ENCODE measurements around the gene CRYGN.

The CRYGN gene

DNA sequence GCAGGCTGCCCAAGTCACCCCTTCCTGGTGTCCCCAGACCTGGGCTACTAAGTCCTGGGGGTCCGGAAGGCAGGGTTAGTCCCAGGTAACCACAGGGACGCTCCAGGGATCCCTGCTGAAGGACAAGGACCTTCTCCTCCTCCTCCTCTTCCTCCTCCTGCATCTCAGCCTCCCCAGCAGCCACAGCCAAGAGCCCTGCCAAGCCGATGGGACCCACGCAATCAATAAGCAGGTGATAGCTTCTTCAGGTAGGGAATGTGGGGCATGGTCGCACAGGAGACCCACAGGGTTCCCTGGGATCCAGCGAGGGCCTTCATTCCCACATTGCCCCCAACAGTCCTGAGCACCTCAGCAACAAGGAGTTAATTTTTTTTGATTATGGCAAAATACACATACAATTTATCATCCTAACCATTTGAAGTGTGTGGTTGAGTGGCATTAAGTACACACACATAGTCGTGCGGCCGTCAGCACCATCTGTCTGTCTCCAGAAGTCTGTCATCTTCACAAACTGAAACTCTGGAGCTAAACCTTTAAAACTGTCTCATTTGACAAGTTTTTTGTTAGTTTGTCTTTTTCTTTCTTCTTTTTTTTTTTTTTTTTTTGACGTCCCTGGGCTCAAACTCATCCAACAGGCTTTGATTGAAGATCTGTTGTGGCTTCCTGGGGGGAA is 12.1 kb downstream of the CRYGN start:
- in situ Hi-C loops (cut with MboI; ENCODE audit: low sequenced_read_pairs) = no loop called here

DNA sequence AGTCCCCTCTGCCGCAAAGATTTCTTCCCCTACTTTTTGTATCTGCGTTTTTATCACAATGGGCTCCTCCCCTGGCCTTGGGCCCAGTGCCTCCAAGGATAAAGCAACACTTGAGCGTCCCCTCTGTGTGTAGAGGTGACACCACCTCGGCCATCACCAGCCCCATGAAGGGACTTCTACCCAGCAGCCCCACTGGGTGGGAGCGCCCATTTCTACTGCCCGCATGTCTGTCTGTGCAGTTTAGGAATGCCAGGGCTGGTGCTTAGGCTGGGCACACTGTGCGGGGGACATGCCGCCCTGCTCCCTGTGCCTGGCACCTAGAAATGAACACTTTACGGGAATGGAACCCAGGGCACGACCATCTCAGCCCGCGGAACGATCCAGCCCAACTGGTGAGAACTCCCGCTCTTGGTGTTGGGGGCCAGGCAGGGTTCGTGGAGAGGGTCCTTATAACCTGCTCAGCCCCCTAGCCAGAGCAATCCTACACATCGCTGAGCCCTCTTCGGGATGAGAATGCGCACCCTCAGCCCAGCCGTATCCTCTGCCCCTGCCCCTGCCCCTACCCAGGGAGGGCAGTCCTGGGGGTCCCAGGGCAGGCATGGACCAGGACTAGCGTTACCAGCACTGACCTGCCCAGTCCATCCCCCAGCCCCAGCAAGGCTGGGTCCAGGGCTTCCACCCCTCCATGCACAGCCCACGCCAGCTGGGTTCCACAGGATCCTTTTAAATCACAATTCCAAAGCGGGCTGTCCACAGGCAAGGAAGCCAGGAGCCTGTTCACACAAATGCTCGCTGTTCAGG is 12.8 kb downstream of the CRYGN start:
- in situ Hi-C loops (cut with MboI; ENCODE audit: low sequenced_read_pairs) = no loop called here

DNA sequence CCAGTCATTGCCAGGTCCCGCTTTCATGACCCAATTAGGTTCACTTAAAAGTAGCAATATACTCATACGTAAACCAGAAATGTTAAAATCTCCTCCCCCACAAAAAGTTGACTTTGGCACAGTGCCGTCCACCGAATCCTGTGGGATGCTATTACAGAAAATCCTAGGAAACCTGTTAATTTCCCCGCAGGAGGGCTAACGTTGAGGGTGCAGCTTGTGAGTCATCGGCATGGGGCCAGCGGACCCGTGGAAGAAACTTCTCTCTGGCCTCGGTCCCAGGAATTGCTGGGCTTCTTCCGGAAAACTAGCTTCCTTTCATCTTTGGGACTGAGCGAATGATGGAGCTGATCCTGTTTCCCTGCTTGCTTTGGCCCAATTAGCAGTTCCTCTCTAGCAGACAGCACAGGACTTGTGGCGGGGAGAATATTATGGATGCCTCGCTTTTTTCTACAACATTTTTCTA is 13.5 kb downstream of the CRYGN start:
- in situ Hi-C loops (cut with MboI; ENCODE audit: low sequenced_read_pairs) = no loop called here

DNA sequence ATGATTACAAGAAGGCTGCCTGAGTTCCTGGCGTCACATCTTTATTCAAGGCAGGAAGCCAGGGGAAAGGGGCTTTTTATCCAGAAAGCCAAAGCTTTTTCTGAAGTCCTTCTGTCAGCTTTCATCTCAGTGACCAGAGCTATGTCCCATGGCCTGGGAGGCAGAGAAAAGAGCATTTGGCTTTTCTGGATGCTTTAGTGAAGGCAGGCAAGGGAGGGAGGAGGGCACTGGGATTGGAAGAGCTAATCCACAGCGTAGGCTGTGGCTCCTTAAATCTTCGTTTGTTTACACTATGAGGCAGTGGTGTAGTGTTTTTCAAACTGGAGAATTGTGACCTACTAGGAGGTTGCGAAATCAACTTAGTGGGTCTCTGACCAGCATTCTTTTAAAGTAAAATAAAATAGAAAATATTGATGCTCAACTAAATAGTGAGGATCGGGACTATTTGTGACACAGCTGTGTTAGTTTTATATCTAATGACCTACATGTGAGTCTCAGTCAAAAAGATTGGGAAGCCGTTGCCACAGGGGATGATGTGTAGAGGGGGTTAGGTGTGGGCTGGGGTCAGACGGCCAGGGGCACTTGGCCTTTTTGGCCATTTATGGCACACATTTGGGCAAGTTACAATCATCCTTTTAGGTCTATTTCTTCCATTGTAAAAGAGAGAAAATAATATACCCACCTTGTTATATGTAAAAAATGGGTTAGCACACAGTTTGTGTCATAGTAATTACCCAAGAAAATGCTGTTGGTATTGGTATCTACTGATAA is 14.1 kb downstream of the CRYGN start:
- in situ Hi-C loops (cut with MboI; ENCODE audit: low sequenced_read_pairs) = no loop called here

GRCh38 chr7:151424799-151425198 is 15.1 kb downstream of the CRYGN start:
- in situ Hi-C loops (cut with MboI; ENCODE audit: low sequenced_read_pairs) = no loop called here

- in situ Hi-C loops (cut with MboI; ENCODE audit: low sequenced_read_pairs) = no loop called here
These were observed 16.0 kb downstream of the CRYGN start for GRCh38 chr7:151423936-151424335.

GRCh38 chr7:151423226-151423625 is 16.7 kb downstream of the CRYGN start:
- in situ Hi-C loops (cut with MboI; ENCODE audit: low sequenced_read_pairs) = no loop called here

DNA sequence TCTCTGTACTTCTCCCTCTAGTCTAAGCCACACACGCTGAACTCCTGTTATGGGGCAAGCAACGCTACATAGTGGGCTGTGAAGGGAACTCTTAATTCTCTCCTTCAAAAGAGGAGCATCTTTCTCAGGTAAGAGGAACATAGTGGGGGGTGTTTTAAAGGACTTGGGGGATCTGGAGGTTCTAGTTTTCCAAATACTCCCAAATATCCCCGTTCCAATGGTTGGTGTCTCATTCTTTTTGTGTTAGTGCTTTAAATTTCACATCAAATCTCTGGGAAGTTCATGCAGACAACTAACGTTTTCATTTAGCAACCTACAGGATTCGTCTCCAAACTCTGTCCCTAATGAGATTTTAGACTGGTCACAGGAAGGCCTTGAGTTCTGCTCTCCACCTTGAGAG is 17.7 kb downstream of the CRYGN start:
- in situ Hi-C loops (cut with MboI; ENCODE audit: low sequenced_read_pairs) = no loop called here

DNA sequence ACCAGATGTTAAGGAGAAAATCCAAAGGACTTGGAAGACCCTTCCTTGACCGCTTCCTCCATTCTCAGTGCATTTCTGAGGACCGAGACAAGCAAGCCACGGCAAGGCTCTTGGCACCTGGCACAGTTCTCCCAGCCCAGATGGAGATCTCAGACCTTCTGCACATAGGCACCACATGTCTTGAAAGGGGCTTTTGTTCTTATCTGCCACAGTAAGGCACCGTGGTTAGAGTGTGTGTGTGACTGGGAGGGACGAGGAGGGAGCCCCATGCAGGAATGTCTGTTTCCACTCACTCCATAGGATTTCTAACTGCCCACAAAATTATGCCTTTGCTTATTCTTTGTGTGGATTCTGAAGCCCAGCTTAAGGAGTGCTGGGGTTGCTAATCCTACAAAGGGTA is 19.8 kb downstream of the CRYGN start:
- in situ Hi-C loops (cut with MboI; ENCODE audit: low sequenced_read_pairs) = no loop called here

DNA sequence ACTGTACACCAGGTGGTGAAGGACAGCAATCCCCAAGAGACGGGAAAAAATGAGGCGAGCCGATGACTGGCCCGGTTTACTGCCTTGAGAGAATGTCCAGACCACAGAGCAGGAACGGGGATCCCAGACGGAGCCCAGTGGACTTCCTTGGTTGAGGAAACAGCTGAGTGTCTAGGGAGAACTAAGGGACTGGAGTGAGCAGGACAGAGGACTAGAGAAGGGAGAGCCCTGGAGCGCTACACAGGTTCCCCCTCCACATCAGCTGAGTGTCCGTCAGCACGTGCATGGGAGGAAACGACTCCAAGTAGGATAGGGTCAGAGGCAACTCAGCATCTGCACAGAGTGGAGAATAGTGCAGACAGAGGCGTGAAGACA is 23.0 kb downstream of the CRYGN start:
- in situ Hi-C loops (cut with MboI; ENCODE audit: low sequenced_read_pairs) = no loop called here

- in situ Hi-C loops (cut with MboI; ENCODE audit: low sequenced_read_pairs) = no loop called here
These were observed 23.6 kb downstream of the CRYGN start for GRCh38 chr7:151416112-151416940.

DNA sequence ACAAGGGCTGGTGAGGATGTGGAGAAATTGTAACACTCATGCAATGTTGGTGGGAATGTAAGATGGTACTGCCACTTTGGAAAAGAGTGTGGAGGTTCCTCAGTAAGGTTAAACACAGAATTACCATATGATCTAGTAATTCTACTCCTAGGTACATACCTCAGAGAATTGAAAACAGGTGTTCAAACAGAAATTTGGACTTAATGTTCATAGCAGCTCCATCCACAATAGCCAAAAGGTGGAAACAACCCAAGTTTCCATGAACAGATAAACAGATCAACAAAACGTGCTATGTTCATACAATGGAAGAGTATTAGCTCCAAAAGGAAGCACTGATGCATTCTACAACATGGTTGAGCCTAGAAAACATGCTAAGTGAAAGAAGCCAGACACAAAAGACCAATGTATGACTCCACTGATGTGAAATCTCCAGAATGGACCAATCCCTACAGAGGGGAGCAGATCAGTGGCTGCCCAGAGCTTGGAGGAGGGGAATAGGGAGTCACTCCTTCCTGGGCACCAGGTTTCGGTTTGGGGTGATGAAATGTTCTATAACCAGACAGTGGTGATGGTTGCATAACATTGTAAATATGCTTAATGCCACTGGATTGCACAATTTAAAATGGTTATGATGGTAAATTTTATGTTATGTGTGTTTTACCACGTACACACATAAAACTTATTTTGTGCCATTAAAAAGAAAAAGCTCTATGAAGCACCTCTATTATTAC is 24.4 kb downstream of the CRYGN start:
- in situ Hi-C loops (cut with MboI; ENCODE audit: low sequenced_read_pairs) = no loop called here

GRCh38 chr7:151413241-151413640 is 26.7 kb downstream of the CRYGN start:
- in situ Hi-C loops (cut with MboI; ENCODE audit: low sequenced_read_pairs) = no loop called here

DNA sequence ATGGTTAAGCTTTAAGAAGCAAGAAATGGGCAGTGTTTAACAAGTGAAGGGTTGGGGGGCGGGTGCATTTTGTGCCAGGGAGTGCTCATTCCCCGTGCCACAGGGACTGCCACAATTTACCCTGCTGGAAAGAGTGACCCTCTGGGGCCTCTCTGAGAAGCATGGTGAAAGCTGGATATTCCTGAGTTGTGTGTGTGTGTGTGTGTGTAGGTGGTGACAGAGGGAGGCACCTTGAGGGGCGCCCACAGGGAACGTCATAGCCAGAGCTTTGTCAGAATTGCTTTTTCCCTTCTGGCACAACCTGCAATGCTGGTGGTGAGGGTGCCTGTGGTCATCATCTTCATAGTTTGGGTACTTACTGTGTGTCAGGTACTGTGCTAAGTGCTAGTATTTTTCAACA is 27.6 kb downstream of the CRYGN start:
- in situ Hi-C loops (cut with MboI; ENCODE audit: low sequenced_read_pairs) = no loop called here

GRCh38 chr7:151411551-151411950 is 28.4 kb downstream of the CRYGN start:
- in situ Hi-C loops (cut with MboI; ENCODE audit: low sequenced_read_pairs) = no loop called here

GRCh38 chr7:151410405-151411390 is 29.2 kb downstream of the CRYGN start:
- in situ Hi-C loops (cut with MboI; ENCODE audit: low sequenced_read_pairs) = no loop called here

- in situ Hi-C loops (cut with MboI; ENCODE audit: low sequenced_read_pairs) = no loop called here
These were observed 30.1 kb downstream of the CRYGN start, which contains the start of gene WDR86 for GRCh38 chr7:151409667-151410404. WDR86 (minus strand) TSS chr7:151410038; CDS start chr7:151409589, 449 bp downstream.
